CD14-positive monocyte (primary cell): ENCODE data around the gene GEMIN7. TPM values are rescaled to one million over a fixed set of nuclear protein-coding genes. Genes with fewer than 3 reads are reported as not detected.

Experiments
- DNase-seq, 3 donors: peaks; one replicate each; pipeline ENCODE4 v3.0.0-alpha.2; 2011 to 2022
- H2AFZ ChIP-seq: 2 replicates; pipeline ENCODE4 v1.6.0; 2012; ENCODE audit warnings: mild to moderate bottlenecking, low read depth, low read length, inconsistent platforms; ENCODE audit not compliant: insufficient read depth, poor library complexity, severe bottlenecking
- H3K27ac ChIP-seq, 2 donors: 1 replicate in 1 of 2; 2 replicates in 1 of 2; pipeline ENCODE4 v1.5.1; 2012 to 2013; ENCODE audit warnings: low read length in 2 of 2, control low read depth in 1 of 2, inconsistent platforms in 1 of 2, low read depth in 1 of 2, mild to moderate bottlenecking in 1 of 2
- H3K27me3 ChIP-seq, 2 donors: one replicate each; pipeline versions ENCODE4 v1.6.0 to v1.6.1; 2011 to 2013; ENCODE audit warnings: low read length in 2 of 2; ENCODE audit not compliant: control insufficient read depth in 2 of 2, insufficient read depth in 2 of 2
- H3K36me3 ChIP-seq, 2 donors: replicated peaks in 1 of 2; 1 replicate in 1 of 2; 2 replicates in 1 of 2; pipeline versions ENCODE4 v1.5.1 to v1.6.1; 2012 to 2013; ENCODE audit warnings: low read length in 2 of 2, control low read depth in 1 of 2, inconsistent platforms in 1 of 2, mild to moderate bottlenecking in 1 of 2; ENCODE audit not compliant: insufficient read depth in 2 of 2, control insufficient read depth in 1 of 2
- H3K4me1 ChIP-seq, 2 donors: 1 replicate in 1 of 2; 2 replicates in 1 of 2; pipeline versions ENCODE4 v1.5.1 to v1.6.1; 2012 to 2013; ENCODE audit warnings: low read length in 2 of 2, control low read depth in 1 of 2, inconsistent platforms in 1 of 2, mild to moderate bottlenecking in 1 of 2, moderate library complexity in 1 of 2; ENCODE audit not compliant: insufficient read depth in 2 of 2, control insufficient read depth in 1 of 2
- H3K4me2 ChIP-seq: replicated peaks from 2 replicates; pipeline ENCODE3; 2012; ENCODE audit warnings: low read length, moderate library complexity, mild to moderate bottlenecking; ENCODE audit not compliant: poor library complexity, severe bottlenecking; ENCODE audit errors: extremely low read depth
- H3K4me3 ChIP-seq, 3 experiments: fragments of 200-600 bp in 1 of 3; sonication (generic) in 1 of 3; replicated peaks in 1 of 3; 1 replicate in 2 of 3; 2 replicates in 1 of 3; pipeline ENCODE4 v1.5.1; 2011 to 2013; ENCODE audit warnings: low read length in 3 of 3, mild to moderate bottlenecking in 3 of 3, control low read depth in 2 of 3, low read depth in 2 of 3, inconsistent platforms in 1 of 3, moderate library complexity in 1 of 3
- H3K79me2 ChIP-seq: 2 replicates; pipeline ENCODE4 v1.6.0; 2012; ENCODE audit warnings: mild to moderate bottlenecking, control low read depth, inconsistent platforms, low read length, moderate library complexity; ENCODE audit not compliant: insufficient read depth
- H3K9ac ChIP-seq: 2 replicates; pipeline ENCODE4 v1.6.0; 2017; ENCODE audit warnings: low read length, mild to moderate bottlenecking; ENCODE audit not compliant: insufficient read depth, poor library complexity, severe bottlenecking
- H3K9me3 ChIP-seq, 2 donors: replicated peaks in 1 of 2; 1 replicate in 1 of 2; 2 replicates in 1 of 2; pipeline versions ENCODE4 v1.5.1 to v1.6.1; 2012 to 2013; ENCODE audit warnings: low read length in 2 of 2, control low read depth in 1 of 2; ENCODE audit not compliant: control insufficient read depth in 1 of 2, insufficient read depth in 1 of 2
- H4K20me1 ChIP-seq: 2 replicates; pipeline ENCODE4 v1.6.0; 2012; ENCODE audit warnings: mild to moderate bottlenecking, low read length, control low read depth, moderate library complexity; ENCODE audit not compliant: insufficient read depth
- H3K27ac Mint-ChIP-seq, 7 donors: one replicate each; pipeline ENCODE4 v1.8.0; 2020; ENCODE audit warnings: mild to moderate bottlenecking in 7 of 7, mixed read lengths in 7 of 7, moderate library complexity in 6 of 7, inconsistent platforms in 2 of 7
- H3K27me3 Mint-ChIP-seq, 3 donors: one replicate each; pipeline ENCODE4 v1.8.0; 2021 to 2022; ENCODE audit warnings: low read depth in 3 of 3, mild to moderate bottlenecking in 3 of 3, mixed read lengths in 3 of 3, moderate library complexity in 3 of 3, inconsistent platforms in 1 of 3
- H3K36me3 Mint-ChIP-seq, 2 donors: one replicate each; pipeline ENCODE4 v1.8.0; 2020; ENCODE audit warnings: mixed read lengths in 2 of 2, inconsistent platforms in 1 of 2, mild to moderate bottlenecking in 1 of 2
- H3K4me1 Mint-ChIP-seq: one replicate; pipeline ENCODE4 v1.8.0; 2020; ENCODE audit warnings: mild to moderate bottlenecking, mixed read lengths
- H3K4me3 Mint-ChIP-seq, 2 donors: one replicate each; pipeline ENCODE4 v1.8.0; 2020; ENCODE audit warnings: mild to moderate bottlenecking in 2 of 2, mixed read lengths in 2 of 2, moderate library complexity in 1 of 2
- H3K9me3 Mint-ChIP-seq, 7 donors: one replicate each; pipeline ENCODE4 v1.8.0; 2020 to 2022; ENCODE audit warnings: mixed read lengths in 7 of 7, mild to moderate bottlenecking in 6 of 7, moderate library complexity in 6 of 7, inconsistent platforms in 2 of 7
- CTCF ChIP-seq: fragments of 200-600 bp; IDR thresholded peaks from one replicate; pipeline ENCODE4 v1.8.0; 2022; ENCODE audit warnings: antibody characterized with exemption, mild to moderate bottlenecking
- WGBS: methylation state at CpG from one replicate; pipeline ENCODE4 v1.1.5; 2013; ENCODE audit warnings: missing lambda C conversion rate; ENCODE audit not compliant: insufficient coverage; 5-methylcytosine and 5-hydroxymethylcytosine counted together
- intact Hi-C, 2 donors: fragments of 100-400 bp; cut with micrococcal nuclease; formaldehyde crosslinking; loops; one replicate each; pipeline versions ENCODE4 v1.15.0 to v1.15.1; 2023
- polyA plus RNA-seq, 3 donors: library from polyadenylated mRNA; depleted of rRNA in 1 of 3; unstranded in 2 of 3; stranded (reverse) in 1 of 3; fragments of 300-500 nt in 2 of 3; fragments of >200 nt in 1 of 3; fragmentation: Illumina TruSeq in 2 of 3; gene quantifications; 1 replicate in 2 of 3; 2 replicates in 1 of 3; pipeline ENCODE4 v1.2.3, GENCODE V29; 2012 to 2021

The GEMIN7 gene
- polyA plus RNA-seq, 3 donors: 67.6 to 83.4 (median 78.4) TPM

DNA sequence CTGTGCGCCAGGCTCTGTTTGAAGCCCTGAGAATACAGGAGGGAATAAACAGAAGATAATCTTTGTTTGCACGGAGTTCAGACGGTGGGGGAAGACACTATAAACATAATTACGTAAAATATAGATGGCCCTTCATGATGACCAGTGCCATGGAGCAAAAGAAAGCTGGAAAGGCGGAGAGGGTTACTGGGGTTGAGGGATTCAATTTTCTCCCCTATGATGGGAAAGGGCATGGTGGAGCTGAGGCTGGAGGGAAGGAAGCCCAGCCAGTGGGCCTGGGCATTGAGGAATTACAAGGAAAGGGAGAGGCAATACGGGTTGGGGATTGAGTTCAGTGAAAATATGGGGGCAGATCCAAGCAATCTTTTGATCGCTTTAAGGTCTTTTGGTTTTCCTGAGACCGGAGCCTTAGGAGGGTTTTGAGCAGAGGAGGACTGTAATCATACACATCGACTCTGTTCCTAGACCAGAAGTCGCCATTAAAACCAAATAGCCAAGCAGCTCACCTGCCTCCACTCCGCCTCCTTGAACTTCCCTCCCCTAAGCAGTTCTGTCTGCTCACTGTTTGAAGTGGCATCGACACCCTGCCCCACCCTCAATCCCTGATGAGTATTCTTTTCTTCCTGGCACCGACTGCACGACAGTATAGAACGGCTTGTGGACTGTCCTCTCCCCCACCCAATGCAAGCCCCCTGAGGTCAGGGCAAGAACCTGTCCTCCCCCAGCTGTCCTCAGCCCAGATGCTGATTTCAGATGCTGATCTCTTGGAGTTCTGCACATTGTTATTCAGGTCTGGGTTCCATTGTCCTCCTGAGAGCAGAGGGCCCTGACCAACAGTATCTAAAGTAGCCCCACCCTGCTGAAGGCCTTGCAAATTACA, 2.0 kb upstream of the GEMIN7 start:
- peaks cover 44 to 59% of the 10 kb centered on the region in 2 donors for H3K4me1 ChIP-seq
- H3K79me2 ChIP-seq: peaks cover 91% of the 10 kb centered on the region
- H3K4me3 Mint-ChIP-seq: peak overlapping the region; percentile 89 to 93
- no peak for TF ChIP-seq CTCF
- DNase-seq: no peak
- peaks cover 11 to 13% of the 10 kb centered on the region in 2 donors for H3K36me3 ChIP-seq
- H2AFZ ChIP-seq: peak overlapping the region; percentile 90
- H3K27me3 Mint-ChIP-seq: peaks cover 0 to 2% (median 0%) of the 10 kb centered on the region in 3 donors
- peak overlapping the region; percentile 93 for H3K4me2 ChIP-seq
- peak overlapping the region; percentile 75 to 94 (median 91) for H3K27ac Mint-ChIP-seq
- H3K9ac ChIP-seq: peak overlapping the region; percentile 81
- 85% methylated on average over 8 of the region's 15 CpGs for WGBS
- peaks cover 48% of the 10 kb centered on the region for H3K4me1 Mint-ChIP-seq
- H3K9me3 Mint-ChIP-seq: no peaks in the 10 kb centered on the region
- intact Hi-C loops: loop anchor here in 1 of 2 donors (5.0 kb wide), 1 partner anchor 100 kb away; the partner anchor contains the start of genes BLOC1S3 and TRAPPC6A
- H3K36me3 Mint-ChIP-seq: peaks cover 14 to 23% of the 10 kb centered on the region in 2 donors
- peak overlapping the region; percentile 56 to 85 for H3K27ac ChIP-seq
- H3K9me3 ChIP-seq: no peaks in the 10 kb centered on the region
- H3K27me3 ChIP-seq: no peaks in the 10 kb centered on the region
- peak overlapping the region; percentile 67 to 91 (median 86) for H3K4me3 ChIP-seq
- H4K20me1 ChIP-seq: peaks cover 67% of the 10 kb centered on the region

- Histone ChIP-seq H3K9me3 (no peaks in the 10 kb centered on the region), H3K4me2 (peak overlapping the region; percentile 98), H3K4me1 (peaks cover 44 to 59% of the 10 kb centered on the region in 2 donors), H3K36me3 (peaks cover 5 to 10% of the 10 kb centered on the region in 2 donors), H3K79me2 (peaks cover 87% of the 10 kb centered on the region), H3K9ac (peak overlapping the region; percentile 83), H4K20me1 (peaks cover 62% of the 10 kb centered on the region), H2AFZ (peak overlapping the region; percentile 98), H3K4me3 (peak overlapping the region; percentile 83 to 98 (median 85)), H3K27me3 (no peaks in the 10 kb centered on the region), H3K27ac (peak overlapping the region in 1 of 2 donors; percentile 88)
- 34% methylated on average over 3 of the region's 10 CpGs for WGBS
- H3K36me3 Mint-ChIP-seq: peaks cover 17 to 18% of the 10 kb centered on the region in 2 donors
- no peaks in the 10 kb centered on the region for H3K9me3 Mint-ChIP-seq
- peak overlapping the region; percentile 92 to 93 for H3K4me3 Mint-ChIP-seq
- H3K27ac Mint-ChIP-seq: peak overlapping the region in 2 of 7 donors; percentile 68 to 74
- H3K4me1 Mint-ChIP-seq: peaks cover 43% of the 10 kb centered on the region
- peaks cover 0 to 2% (median 0%) of the 10 kb centered on the region in 3 donors for H3K27me3 Mint-ChIP-seq
- DNase-seq: no peak
- TF ChIP-seq CTCF: no peak
- intact Hi-C loops: loop anchor here in 1 of 2 donors (5.0 kb wide), 1 partner anchor 99 kb away; the partner anchor contains the start of genes BLOC1S3 and TRAPPC6A
Observed at GRCh38 chr19:45078390-45079062, 534 bp upstream of the GEMIN7 start.
